Measurements from ENCODE around the gene IKZF1. TPM values are rescaled to one million over a fixed set of nuclear protein-coding genes. Genes with fewer than 3 reads are reported as not detected.

The IKZF1 gene
- total and polyA plus RNA-seq, 9 of the 15 experiments (the other 6 are each of a cell fraction or from before 2014, with no cell fraction given) = 12.6 to 85.3 (median 44.7) TPM

GRCh38 chr7:50342616-50343114, 38.1 kb downstream of the IKZF1 start:
- ATAC-seq (no peak), FAIRE-seq (no peak), DNase-seq (ENCODE audit: extremely low read depth in 1 of 4, low spot score in 3 of 4) (no peak)
- peak in 1 of 2 experiments; percentile 19; a peak in 1 of 4 replicates for TF ChIP-seq KDM1A (IDR thresholded peaks at IDR 0.05)
- TF ChIP-seq SMARCA4 (IDR thresholded peaks at IDR 0.05) = no peak
- peak; percentile 67 for TF ChIP-seq ZBTB33 (CRISPR knock-in tag; IDR thresholded peaks at IDR 0.05)
- peak; percentile 93 for TF ChIP-seq ZNF512 (tag; IDR thresholded peaks at IDR 0.05)
- TF ChIP-seq ZNF699 (CRISPR knock-in tag; IDR thresholded peaks at IDR 0.05; ENCODE audit: insufficient replicate concordance) = no peak
- TF ChIP-seq SMAD4 (CRISPR knock-in tag; conservative IDR thresholded peaks at IDR 0.05) = peak; percentile 40; the same call in 1 of the 2 replicates
- H3K4me2 ChIP-seq (ENCODE audit: insufficient read depth, low read length) = peak overlapping the region; percentile 13; the same call in 1 of the 2 replicates
- intact Hi-C loops (cut with micrococcal nuclease) = no loop called here
- peaks cover 19 to 68% of the 10 kb centered on the region in 2 experiments for H3K4me1 ChIP-seq (replicated peaks in 1 of 2; ENCODE audit: control insufficient read depth in 2 of 2, insufficient read depth in 2 of 2, low read length in 2 of 2)
- no peaks in the 10 kb centered on the region for H3K9me1 ChIP-seq (ENCODE audit: control insufficient read depth, insufficient read depth, low read length)
- H3K27me3 ChIP-seq (ENCODE audit: control insufficient read depth in 2 of 2, insufficient read depth in 2 of 2, low read length in 2 of 2) = no peaks in the 10 kb centered on the region
- no peaks in the 10 kb centered on the region for H3K9me3 ChIP-seq (replicated peaks; ENCODE audit: control insufficient read depth, insufficient read depth, low read depth, low read length)
- peaks cover 69% of the 10 kb centered on the region for H3K36me3 ChIP-seq (ENCODE audit: control insufficient read depth, insufficient read depth, low read length)
- H3K27ac ChIP-seq (ENCODE audit: extremely low read depth, low read depth, low read length) = no peak overlapping the region
- BruUV-seq (replicated peaks) = no TSS peak
- H3K4me3 ChIP-seq = no peak overlapping the region
- H2AFZ ChIP-seq (ENCODE audit: low read depth, low read length) = no peak overlapping the region
- H3K9ac ChIP-seq (ENCODE audit: insufficient read depth in 1 of 2, low read depth in 2 of 2, low read length in 2 of 2) = peak overlapping the region in 1 of 2 experiments; percentile 76; a peak in 1 of 4 replicates
- ChIA-PET CTCF (ENCODE audit: low intra/inter-chr PET ratio) (no interaction called here), POLR2A (interaction anchor here (1.2 to 1.6 kb wide), 2 partner anchors 12 to 28 kb away, joined by 3 to 6 read pairs; no protein-coding TSS in a partner anchor)
- in situ Hi-C loops (cut with MboI) = no loop called here
- 67% methylated on average over 8 of the region's 8 CpGs for WGBS (ENCODE audit: insufficient coverage, low coverage, missing lambda C conversion rate)
- H4K20me1 ChIP-seq (replicated peaks; ENCODE audit: control insufficient read depth, insufficient read depth, low read length) = no peaks in the 10 kb centered on the region
- peaks cover 83% of the 10 kb centered on the region for H3K79me2 ChIP-seq (ENCODE audit: control insufficient read depth, insufficient read depth, low read length)
